ENCODE data around the gene THSD7B.
"Not testable (repeated sequence)": the region's sequence is repeated elsewhere in the genome, so short reads cannot be mapped to it uniquely, and the experiment has no call there.

THSD7B gene

DNA sequence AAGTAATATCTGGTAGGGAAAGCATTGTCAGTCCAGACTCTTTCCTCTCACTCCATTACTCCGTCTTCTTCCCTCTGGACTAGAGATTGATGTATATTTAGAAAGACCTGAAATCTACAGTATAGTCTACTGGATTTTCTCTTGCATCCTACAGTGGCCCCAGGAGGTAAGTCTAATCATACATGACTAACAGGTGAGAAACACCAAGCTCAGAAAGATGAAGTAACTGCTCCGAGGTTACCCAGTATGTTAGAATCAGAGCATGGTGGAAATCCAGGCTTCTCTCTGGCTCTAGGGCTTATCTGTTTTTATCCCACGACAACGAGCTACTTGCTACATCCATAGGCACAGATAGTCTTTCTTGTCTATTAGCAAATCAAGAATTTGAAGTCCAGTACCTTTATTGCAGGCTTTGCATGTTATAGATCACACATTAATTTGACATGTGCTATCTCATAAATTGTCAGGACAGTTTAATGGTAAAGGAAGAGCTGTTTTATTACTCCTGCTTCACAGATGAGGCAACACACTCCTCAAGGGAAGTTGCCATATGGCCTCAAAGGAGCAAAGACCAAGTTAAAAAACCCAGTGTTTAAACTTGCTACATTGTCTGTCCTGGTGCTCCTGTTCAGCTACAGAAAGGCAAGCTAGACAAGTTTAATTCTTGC, 484.3 kb downstream of the THSD7B start:
- no peak overlapping the region for H3K4me3 ChIP-seq (ENCODE audit: low read depth, low read length)

DNA sequence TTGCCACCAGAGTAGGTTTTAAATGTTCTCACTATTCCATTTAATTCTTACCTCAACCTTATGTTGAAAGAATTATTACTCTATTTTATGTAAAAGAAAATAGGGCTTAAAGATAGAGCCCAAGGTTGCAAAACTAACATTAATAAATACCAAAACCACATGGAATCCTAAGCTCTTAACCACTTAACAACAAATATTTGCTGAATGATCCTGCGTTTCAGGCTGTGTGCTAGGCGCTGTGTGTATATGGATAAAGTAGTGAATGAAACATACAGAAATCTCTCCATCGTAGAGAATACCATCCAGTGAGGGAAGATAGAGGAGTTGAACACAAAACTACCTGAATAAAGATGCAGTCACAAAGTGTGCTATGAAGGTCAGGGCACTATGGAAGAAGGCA, 485.1 kb downstream of the THSD7B start:
- H3K4me3 ChIP-seq (ENCODE audit: low read depth, low read length), result no peak overlapping the region

GRCh38 chr2:137251045-137251444, 485.7 kb downstream of the THSD7B start:
- H3K4me3 ChIP-seq (ENCODE audit: low read depth, low read length), result no peak overlapping the region

- no peak overlapping the region for H3K4me3 ChIP-seq (ENCODE audit: low read depth, low read length)
These were observed 487.6 kb downstream of the THSD7B start for GRCh38 chr2:137252934-137253333.

- H3K4me3 ChIP-seq (ENCODE audit: low read depth, low read length), result no peak overlapping the region
These were observed 488.7 kb downstream of the THSD7B start for GRCh38 chr2:137254052-137254451.

DNA sequence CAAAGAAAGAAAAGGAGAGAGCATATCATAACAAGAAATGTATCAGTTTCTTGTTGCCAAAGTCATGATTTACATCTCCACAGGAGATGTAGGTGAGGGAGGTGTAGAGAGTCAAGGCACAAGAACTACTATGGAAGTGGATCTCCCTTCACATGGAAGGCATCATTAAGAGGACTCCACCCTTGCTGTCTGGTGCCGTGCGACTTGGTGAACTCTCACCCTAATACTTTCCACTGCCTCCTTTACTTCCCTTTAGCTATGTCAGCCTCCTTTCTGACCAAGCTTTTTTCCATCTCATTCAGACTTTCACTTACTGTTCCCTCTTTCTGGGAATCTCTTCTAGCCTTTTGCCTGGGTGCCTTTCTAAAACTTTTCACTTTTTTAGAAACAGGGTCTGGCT, 490.0 kb downstream of the THSD7B start:
- no peak overlapping the region for H3K4me3 ChIP-seq (ENCODE audit: low read depth, low read length)

GRCh38 chr2:137255990-137256389, 490.6 kb downstream of the THSD7B start:
- no peak overlapping the region for H3K4me3 ChIP-seq (ENCODE audit: low read depth, low read length)

DNA sequence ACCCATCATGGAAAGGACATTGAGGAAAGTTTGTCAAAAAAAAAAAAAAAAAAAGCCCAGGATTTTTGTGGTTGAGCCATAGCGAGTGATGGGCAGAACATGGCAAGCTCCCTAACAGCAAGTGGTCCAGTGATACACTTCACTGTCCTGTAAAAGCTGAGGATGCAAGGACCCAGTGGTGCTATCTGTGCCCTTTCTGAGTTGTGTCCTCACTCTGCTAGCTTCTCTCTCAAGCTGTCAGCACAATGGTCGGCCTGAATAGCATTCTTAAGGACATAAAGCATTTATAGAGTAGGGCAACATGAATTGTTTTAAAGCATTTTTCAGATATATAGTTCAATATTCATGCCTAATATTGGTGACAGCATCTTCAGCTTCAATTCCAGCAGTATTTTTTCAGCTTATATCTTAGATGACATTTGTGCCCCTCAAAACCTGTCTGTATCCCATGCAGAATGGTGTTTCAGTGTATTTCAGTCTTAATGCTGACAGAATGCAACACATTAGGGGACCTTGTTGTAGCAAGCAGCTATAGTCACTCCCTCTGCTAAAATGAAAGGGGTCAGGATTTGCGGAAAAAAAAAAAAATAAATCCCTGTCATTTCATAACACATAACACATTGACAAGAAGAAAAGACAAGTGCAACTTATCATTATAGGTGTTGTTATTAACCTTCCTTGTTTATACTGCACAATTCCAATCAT, 496.7 kb downstream of the THSD7B start:
- no peak overlapping the region for H3K4me3 ChIP-seq (ENCODE audit: low read depth, low read length)

GRCh38 chr2:137262594-137262993, 497.2 kb downstream of the THSD7B start:
- H3K4me3 ChIP-seq (ENCODE audit: low read depth, low read length), result no peak overlapping the region

GRCh38 chr2:137287913-137288639, 522.7 kb downstream of the THSD7B start:
- no peak overlapping the region for H3K4me3 ChIP-seq (ENCODE audit: low read depth, low read length)

- H3K4me3 ChIP-seq (ENCODE audit: low read depth, low read length), result no peak overlapping the region
These were observed 526.7 kb downstream of the THSD7B start for GRCh38 chr2:137291836-137292570.

DNA sequence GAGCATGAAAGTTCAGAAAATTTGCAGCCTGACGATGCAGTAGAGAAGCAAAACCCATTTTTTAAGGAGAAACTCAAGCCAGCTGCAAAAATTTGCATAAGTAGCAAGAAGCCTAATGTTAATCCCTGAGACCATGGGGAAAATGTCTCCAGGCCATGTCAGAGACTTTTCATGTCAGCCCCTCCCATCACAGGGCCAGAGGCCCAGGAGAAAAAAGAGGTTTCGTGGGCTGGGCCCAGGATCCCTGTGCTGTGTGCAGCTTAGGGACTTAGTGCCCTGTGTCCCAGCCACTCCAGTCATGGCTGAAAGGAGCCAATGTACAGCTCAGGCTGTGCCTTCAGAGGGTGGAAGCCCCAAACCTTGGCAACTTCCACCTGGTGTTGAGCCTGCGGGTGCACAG, 533.0 kb downstream of the THSD7B start:
- H3K4me3 ChIP-seq (ENCODE audit: low read depth, low read length), result no peak overlapping the region

DNA sequence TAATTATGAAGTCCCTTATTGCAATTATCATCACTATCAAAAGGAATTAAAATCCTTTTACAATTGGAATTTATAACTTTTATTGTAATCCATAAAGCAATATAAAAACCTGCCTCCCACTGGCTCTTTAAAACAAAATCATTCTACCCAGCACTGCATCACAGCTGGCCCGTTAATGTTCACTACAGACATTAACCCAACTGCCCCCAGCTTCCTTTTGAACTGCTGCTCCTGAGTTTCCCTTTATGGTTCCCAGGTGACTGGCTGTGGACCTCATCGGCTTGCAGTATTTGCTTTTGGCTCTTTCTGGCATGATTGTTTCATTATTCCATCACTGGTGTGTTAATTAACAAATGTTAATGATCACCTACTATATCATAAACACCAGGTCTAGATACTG, 535.6 kb downstream of the THSD7B start:
- H3K4me3 ChIP-seq (ENCODE audit: low read depth, low read length), result no peak overlapping the region

DNA sequence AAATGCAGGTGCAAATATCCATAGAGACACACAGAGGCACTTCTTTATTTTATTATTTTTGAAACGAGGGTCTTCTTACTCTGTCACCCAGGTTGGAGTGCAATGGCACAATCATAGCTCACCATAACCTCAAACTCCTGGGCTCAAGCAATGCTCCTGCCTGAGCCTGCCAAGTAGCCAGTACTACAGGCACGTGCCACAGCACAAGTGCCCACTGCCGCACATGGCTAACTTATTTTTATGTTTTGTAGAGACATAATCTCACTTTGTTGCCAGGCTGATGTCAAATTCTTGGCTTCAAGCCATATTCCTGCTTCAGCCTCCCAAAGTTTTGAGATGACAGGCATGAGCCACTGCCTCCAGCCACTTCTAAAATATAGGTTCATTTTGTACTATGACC, 537.6 kb downstream of the THSD7B start:
- H3K4me3 ChIP-seq (ENCODE audit: low read depth, low read length), result no peak overlapping the region

GRCh38 chr2:137316075-137316474, 550.7 kb downstream of the THSD7B start:
- no peak overlapping the region for H3K4me3 ChIP-seq (ENCODE audit: low read depth, low read length)

- no peak overlapping the region for H3K4me3 ChIP-seq (ENCODE audit: low read depth, low read length)
These were observed 556.2 kb downstream of the THSD7B start for GRCh38 chr2:137321566-137321965.

DNA sequence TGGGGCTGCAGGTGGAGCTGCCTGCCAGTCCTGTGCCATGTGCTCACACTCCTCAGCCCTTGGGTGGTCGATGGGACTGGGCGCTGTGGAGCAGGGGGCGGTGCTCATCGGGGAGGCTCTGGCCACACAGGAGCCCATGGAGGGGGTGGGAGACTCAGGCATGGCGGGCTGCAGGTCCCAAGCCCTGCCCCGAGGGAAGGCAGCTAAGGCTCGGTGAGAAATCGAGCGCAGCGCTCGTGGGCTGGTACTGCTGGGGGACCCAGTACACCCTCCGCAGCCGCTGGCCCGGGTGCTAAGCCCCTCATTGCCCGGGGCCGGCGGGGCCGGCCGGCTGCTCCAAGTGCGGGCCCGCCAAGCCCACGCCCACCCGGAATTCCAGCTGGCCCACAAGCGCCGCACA, 566.2 kb downstream of the THSD7B start:
- H3K4me3 ChIP-seq (ENCODE audit: low read depth, low read length), result not testable (repeated sequence)

- no peak overlapping the region for H3K4me3 ChIP-seq (ENCODE audit: low read depth, low read length)
These were observed 568.2 kb downstream of the THSD7B start for GRCh38 chr2:137333386-137334165.

DNA sequence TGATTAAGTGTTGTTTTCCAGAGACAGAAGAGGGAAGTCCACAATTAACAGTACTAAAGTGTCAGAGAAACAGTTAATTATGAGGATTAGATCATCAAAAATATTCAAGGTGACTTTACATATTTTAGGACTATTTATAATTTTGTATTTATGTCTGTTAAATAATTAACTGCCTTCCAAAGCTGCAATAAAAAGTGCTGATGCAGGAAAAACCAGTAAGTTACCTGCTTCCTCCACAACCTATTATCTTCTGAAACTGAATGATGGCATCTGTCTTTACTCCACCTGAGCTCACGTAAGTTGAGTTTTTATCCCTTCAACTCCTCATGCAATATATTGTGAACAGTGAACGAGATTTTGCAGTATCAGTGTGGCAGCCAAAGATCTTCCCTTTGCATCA, 570.7 kb downstream of the THSD7B start:
- H3K4me3 ChIP-seq (ENCODE audit: low read depth, low read length), result no peak overlapping the region

DNA sequence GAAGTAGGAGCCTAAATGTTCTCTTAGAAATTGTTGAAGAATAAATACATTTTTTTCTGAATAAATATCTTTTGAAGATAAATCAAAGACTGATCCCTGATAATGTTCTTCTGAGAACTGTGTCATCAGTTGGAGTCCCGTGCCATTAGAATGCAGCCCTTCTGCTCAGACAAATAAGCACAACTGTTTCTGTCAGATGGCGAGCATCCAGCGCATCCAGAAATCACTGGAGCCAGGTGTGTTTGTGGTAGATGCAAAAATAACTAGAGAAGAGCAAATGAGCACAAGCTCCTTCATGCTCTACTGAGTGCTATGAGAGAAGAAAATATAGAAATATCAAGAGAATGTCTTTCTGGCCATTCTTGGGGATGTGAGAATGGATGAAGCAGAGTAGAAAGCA, 573.7 kb downstream of the THSD7B start:
- H3K4me3 ChIP-seq (ENCODE audit: low read depth, low read length), result no peak overlapping the region

GRCh38 chr2:137345994-137346393, 580.6 kb downstream of the THSD7B start:
- no peak overlapping the region for H3K4me3 ChIP-seq (ENCODE audit: low read depth, low read length)
